ENCODE measurements around the gene PADI2. TPM values are rescaled to one million over a fixed set of nuclear protein-coding genes. Genes with fewer than 3 reads are reported as not detected.

The PADI2 gene
- total and polyA plus RNA-seq, 9 of the 15 experiments (the other 6 are each of a cell fraction or from before 2014, with no cell fraction given): 0.01 to 0.11 (median 0.01) TPM; not detected in 5

DNA sequence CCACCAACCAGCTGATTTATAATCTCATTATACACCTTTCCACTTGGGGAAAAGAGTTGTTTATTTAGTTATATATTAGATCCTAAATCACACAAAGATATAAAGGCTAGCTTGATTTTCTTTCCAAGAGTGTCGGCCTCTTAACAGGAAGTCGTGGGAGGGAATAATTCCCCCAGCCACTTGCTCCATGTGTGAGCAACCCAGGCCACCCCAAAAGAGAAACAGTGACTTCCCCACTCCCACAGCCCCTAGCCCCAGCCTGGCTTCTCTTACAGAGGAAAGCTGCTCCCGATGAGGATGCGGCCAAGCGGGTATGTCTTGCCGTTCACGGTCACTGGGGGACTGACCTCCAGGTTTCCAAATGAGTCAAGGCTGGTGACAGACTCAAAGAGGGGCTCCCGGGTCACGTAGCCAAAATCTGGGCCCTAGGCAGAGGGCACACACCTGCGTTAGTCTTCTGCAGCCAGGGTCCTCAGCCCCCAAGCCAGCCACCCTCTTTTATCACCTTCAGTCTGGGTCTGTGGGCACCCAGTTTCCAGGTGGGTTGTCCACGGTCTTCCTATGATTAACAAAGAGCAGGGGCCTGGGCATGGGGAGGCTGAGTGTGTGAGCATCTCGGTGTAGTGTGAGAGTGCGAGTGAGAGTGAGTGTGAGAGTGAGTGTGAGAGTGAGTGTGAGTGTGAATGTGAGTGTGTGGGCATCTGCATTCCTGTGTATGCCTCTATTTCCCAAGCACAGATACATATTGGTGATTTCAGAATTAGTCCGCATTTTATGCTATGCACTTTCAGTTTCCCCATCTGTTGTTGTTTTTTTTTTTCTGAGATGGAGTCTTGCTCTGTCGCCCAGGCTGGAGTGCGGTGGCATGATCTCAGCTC, 40.0 kb downstream of the PADI2 start:
- H3K9me3 ChIP-seq (replicated peaks; ENCODE audit: control insufficient read depth, insufficient read depth, low read depth, low read length): no peaks in the 10 kb centered on the region
- no peak for TF ChIP-seq RFX7 (CRISPR knock-in tag; IDR thresholded peaks at IDR 0.05)
- TF ChIP-seq ZNF764 (CRISPR knock-in tag; IDR thresholded peaks at IDR 0.05; ENCODE audit: low read depth): no peak
- TF ChIP-seq FOXM1 (IDR thresholded peaks at IDR 0.05; ENCODE audit: low read depth): no peak
- no peak for TF ChIP-seq FOXM1 (CRISPR knock-in tag; IDR thresholded peaks at IDR 0.05; ENCODE audit: low read depth)
- no peak for TF ChIP-seq ZBTB8A (IDR thresholded peaks at IDR 0.05; ENCODE audit: partially characterized antibody)
- no peak for TF ChIP-seq ARHGAP35 (IDR thresholded peaks at IDR 0.05; ENCODE audit: partially characterized antibody)
- TF ChIP-seq KHSRP (IDR thresholded peaks at IDR 0.05): no peak
- TF ChIP-seq HCFC1 (IDR thresholded peaks at IDR 0.05; ENCODE audit: low read depth, low read length): no peak
- TF ChIP-seq ZNF253 (CRISPR knock-in tag; conservative IDR thresholded peaks at IDR 0.05): no peak
- no peak for TF ChIP-seq HDAC2 (IDR thresholded peaks at IDR 0.05)
- H2AFZ ChIP-seq (ENCODE audit: low read depth, low read length): no peak overlapping the region
- ChIA-PET POLR2A (interaction anchor here (0.8 to 1.1 kb wide), 3 partner anchors 9 to 22 kb away, joined by 3 read pairs; no protein-coding TSS in a partner anchor), CTCF (ENCODE audit: low intra/inter-chr PET ratio) (no interaction called here)
- no peak overlapping the region for H3K9ac ChIP-seq (ENCODE audit: insufficient read depth in 1 of 2, low read depth in 2 of 2, low read length in 2 of 2)
- FAIRE-seq (no peak), ATAC-seq (no peak), DNase-seq (ENCODE audit: extremely low read depth in 1 of 4, low spot score in 3 of 4) (no peak)
- H3K9me1 ChIP-seq (ENCODE audit: control insufficient read depth, insufficient read depth, low read length): no peaks in the 10 kb centered on the region
- intact Hi-C loops (cut with micrococcal nuclease): no loop called here
- H3K27me3 ChIP-seq (ENCODE audit: control insufficient read depth in 2 of 2, insufficient read depth in 2 of 2, low read length in 2 of 2): peaks cover 33 to 72% of the 10 kb centered on the region in 2 experiments
- no peaks in the 10 kb centered on the region for H3K79me2 ChIP-seq (ENCODE audit: control insufficient read depth, insufficient read depth, low read length)
- no peak overlapping the region for H3K27ac ChIP-seq (ENCODE audit: extremely low read depth, low read depth, low read length)
- no peak overlapping the region for H3K4me3 ChIP-seq
- no TSS peak for BruUV-seq (replicated peaks)
- WGBS (ENCODE audit: insufficient coverage, low coverage, missing lambda C conversion rate): 5% methylated on average over 16 of the region's 16 CpGs
- in situ Hi-C loops (cut with MboI): no loop called here
- no peaks in the 10 kb centered on the region for H3K36me3 ChIP-seq (ENCODE audit: control insufficient read depth, insufficient read depth, low read length)
- no peaks in the 10 kb centered on the region; the same call in 1 of the 2 replicates for H4K20me1 ChIP-seq (replicated peaks; ENCODE audit: control insufficient read depth, insufficient read depth, low read length)
- peaks cover 0 to 3% of the 10 kb centered on the region in 2 experiments; a peak in 1 of 5 replicates for H3K4me1 ChIP-seq (replicated peaks in 1 of 2; ENCODE audit: control insufficient read depth in 2 of 2, insufficient read depth in 2 of 2, low read length in 2 of 2)
- no peak overlapping the region for H3K4me2 ChIP-seq (ENCODE audit: insufficient read depth, low read length)
